IMR-90 (cell line): Measurements from ENCODE around the gene ABCG4. TPM values are rescaled to one million over a fixed set of nuclear protein-coding genes. Genes with fewer than 3 reads are reported as not detected.
"Not testable (repeated sequence)": the region's sequence is repeated elsewhere in the genome, so short reads cannot be mapped to it uniquely, and the experiment has no call there.

ENCODE experiments used
- ATAC-seq: fragments of 200-7000 bp; cut with Tn5 transposase; 2 replicates; pipeline ENCODE4 v1.9.1; 2020; ENCODE audit warnings: low read depth, mild to moderate bottlenecking, moderate library complexity
- BruUV-seq: library from RNA; stranded (reverse); fragments of 400-500 nt; replicated peaks from 2 replicates; lab custom pipeline; 2021; lab: Mats Ljungman, UMichigan
- CTCF ChIA-PET: fragments of 300-600 bp; formaldehyde crosslinking; extraction: SDS; loops from one replicate; lab custom pipeline; 2021; ENCODE audit warnings: antibody characterized with exemption; lab: Yijun Ruan, JAX
- POLR2A ChIA-PET: fragments of 300-600 bp; sonication (Branson Sonifier 250); formaldehyde crosslinking; loops from one replicate; lab custom pipeline; 2022; ENCODE audit warnings: antibody characterized with exemption; ENCODE audit not compliant: unreplicated experiment; lab: Charles Lee
- DNase-seq: peaks from one replicate; pipeline ENCODE4 v3.0.0; 2013
- H2AFZ ChIP-seq: replicated peaks from 2 replicates; pipeline ENCODE3; 2013; ENCODE audit warnings: low read length, mild to moderate bottlenecking; ENCODE audit not compliant: poor library complexity
- H2AK5ac ChIP-seq: 2 replicates; pipeline ENCODE4 v1.6.1; 2013; ENCODE audit warnings: low read depth, low read length, inconsistent platforms
- H2AK9ac ChIP-seq: replicated peaks from 2 replicates; pipeline ENCODE3; 2013; ENCODE audit warnings: mild to moderate bottlenecking, low read depth, low read length, moderate library complexity; ENCODE audit not compliant: poor library complexity
- H2BK120ac ChIP-seq: 2 replicates; pipeline ENCODE4 v1.6.1; 2013; ENCODE audit warnings: low read depth, low read length, inconsistent platforms
- H2BK15ac ChIP-seq: 3 replicates; pipeline ENCODE4 v1.6.1; 2013; ENCODE audit warnings: low read depth, low read length, inconsistent platforms
- H2BK20ac ChIP-seq: 2 replicates; pipeline ENCODE4 v1.6.1; 2013; ENCODE audit warnings: low read depth, mild to moderate bottlenecking, inconsistent platforms, low read length, moderate library complexity
- H2BK5ac ChIP-seq: 2 replicates; pipeline ENCODE4 v1.6.1; 2013; ENCODE audit warnings: mild to moderate bottlenecking, low read depth, low read length, inconsistent platforms; ENCODE audit not compliant: poor library complexity, severe bottlenecking
- H3K14ac ChIP-seq: replicated peaks from 2 replicates; pipeline ENCODE4 v1.6.1; 2013; ENCODE audit warnings: low read depth, low read length, inconsistent platforms
- H3K18ac ChIP-seq: 2 replicates; pipeline ENCODE4 v1.6.1; 2013; ENCODE audit warnings: low read depth, low read length, control low read depth
- H3K23ac ChIP-seq: 2 replicates; pipeline ENCODE4 v1.6.1; 2013; ENCODE audit warnings: low read depth, low read length, inconsistent platforms
- H3K27ac ChIP-seq: 2 replicates; pipeline ENCODE4 v1.5.1; 2013; ENCODE audit warnings: mild to moderate bottlenecking, control low read depth, low read length; ENCODE audit not compliant: insufficient read depth
- H3K27me3 ChIP-seq: 2 replicates; pipeline ENCODE4 v1.6.1; 2013; ENCODE audit warnings: low read length; ENCODE audit not compliant: control insufficient read depth, insufficient read depth
- H3K36me3 ChIP-seq: 2 replicates; pipeline ENCODE4 v1.6.1; 2013; ENCODE audit warnings: low read length, mixed read lengths; ENCODE audit not compliant: control insufficient read depth, insufficient read depth
- H3K4ac ChIP-seq: 2 replicates; pipeline ENCODE4 v1.6.1; 2013; ENCODE audit warnings: low read depth, low read length, inconsistent platforms
- H3K4me1 ChIP-seq: 2 replicates; pipeline ENCODE4 v1.6.1; 2013; ENCODE audit warnings: low read length, mixed read lengths; ENCODE audit not compliant: control insufficient read depth, insufficient read depth
- H3K4me2 ChIP-seq: 2 replicates; pipeline ENCODE4 v1.6.1; 2013; ENCODE audit warnings: low read depth, mild to moderate bottlenecking, control low read depth, low read length, moderate library complexity
- H3K4me3 ChIP-seq: 2 replicates; pipeline ENCODE4 v1.5.1; 2013; ENCODE audit warnings: low read depth, mild to moderate bottlenecking, control low read depth, low read length, moderate library complexity; ENCODE audit not compliant: insufficient read depth
- H3K56ac ChIP-seq: 2 replicates; pipeline ENCODE4 v1.6.1; 2013; ENCODE audit warnings: low read length, inconsistent platforms; ENCODE audit not compliant: insufficient read depth; ENCODE audit errors: extremely low read depth
- H3K79me1 ChIP-seq, 2 experiments: 2 replicates each; pipeline ENCODE4 v1.6.1; 2013; ENCODE audit warnings: low read length in 2 of 2, inconsistent platforms in 1 of 2, low read depth in 1 of 2
- H3K9ac ChIP-seq: 2 replicates; pipeline ENCODE4 v1.6.1; 2013; ENCODE audit warnings: low read depth, low read length, control low read depth
- H3K9me1 ChIP-seq: 2 replicates; pipeline ENCODE4 v1.6.1; 2013; ENCODE audit warnings: low read length, inconsistent platforms; ENCODE audit not compliant: insufficient read depth
- H3K9me3 ChIP-seq: 2 replicates; pipeline ENCODE4 v1.6.1; 2013; ENCODE audit warnings: low read length; ENCODE audit not compliant: control insufficient read depth, insufficient read depth
- H4K20me1 ChIP-seq: 2 replicates; pipeline ENCODE4 v1.6.1; 2013; ENCODE audit warnings: low read length, inconsistent platforms; ENCODE audit not compliant: insufficient read depth
- H4K5ac ChIP-seq: 2 replicates; pipeline ENCODE4 v1.6.1; 2013; ENCODE audit warnings: mild to moderate bottlenecking, low read depth, low read length, control low read depth
- H4K8ac ChIP-seq, 2 experiments: 2 replicates each; pipeline ENCODE4 v1.6.1; 2013; ENCODE audit warnings: low read depth in 2 of 2, low read length in 2 of 2, control low read depth in 1 of 2, inconsistent platforms in 1 of 2
- H4K91ac ChIP-seq: 2 replicates; pipeline ENCODE4 v1.6.1; 2013; ENCODE audit warnings: low read depth, low read length, inconsistent platforms; ENCODE audit not compliant: insufficient read depth
- WGBS, 2 experiments: methylation state at CpG; one replicate each; pipeline versions ENCODE4 v1.1.5 to v1.1.7; 2013; ENCODE audit warnings: missing lambda C conversion rate in 2 of 2; ENCODE audit not compliant: insufficient read length in 1 of 2; ENCODE audit errors: extremely low coverage in 2 of 2; 5-methylcytosine and 5-hydroxymethylcytosine counted together
- dilution Hi-C: fragments of 300-500 bp; cut with HindIII; formaldehyde crosslinking; loops from one replicate; pipeline ENCODE4 v1.14.3; 2018; ENCODE audit warnings: low sequenced_read_pairs; ENCODE audit not compliant: unreplicated experiment
- in situ Hi-C: fragments of 300-500 bp; cut with MboI; formaldehyde crosslinking; loops from 3 replicates; pipeline ENCODE4 v1.14.3; 2019; ENCODE audit warnings: low sequenced_read_pairs, inconsistent platforms, mixed read lengths
- intact Hi-C: fragments of 100-400 bp; cut with micrococcal nuclease; formaldehyde crosslinking; loops from 2 replicates; pipeline ENCODE4 v1.10.0; 2022
- polyA plus RNA-seq, 3 experiments: library from polyadenylated mRNA; depleted of rRNA; stranded (reverse); fragments of >200 nt; gene quantifications; 2 replicates each; pipeline ENCODE4 v1.2.3, GENCODE V29; 2012; ENCODE audit warnings: low replicate concordance in 1 of 3
- total RNA-seq: library from RNA; depleted of rRNA; stranded (reverse); fragments of >200 nt; gene quantifications from 2 replicates; pipeline ENCODE4 v1.2.3, GENCODE V29; 2012

The ABCG4 gene
- total and polyA plus RNA-seq, 2 of the 4 experiments (the other 2 are of a cell fraction) = under 0.01 to 0.26 TPM

GRCh38 chr11:119184399-119184798 lies 35.5 kb downstream of the ABCG4 start:
- H3K4me1 ChIP-seq, H3K9me3 ChIP-seq, H3K36me3 ChIP-seq, H4K8ac ChIP-seq, DNase-seq, H4K5ac ChIP-seq, H2BK5ac ChIP-seq, H3K9me1 ChIP-seq, H3K79me1 ChIP-seq, H3K4ac ChIP-seq, in situ Hi-C loops, ATAC-seq, H4K20me1 ChIP-seq, dilution Hi-C loops, H2AFZ ChIP-seq, H2AK9ac ChIP-seq, H3K27ac ChIP-seq, H3K9ac ChIP-seq, H3K14ac ChIP-seq, H3K23ac ChIP-seq, H2BK15ac ChIP-seq, CTCF ChIA-PET, H3K56ac ChIP-seq, H4K91ac ChIP-seq, intact Hi-C loops, H2BK20ac ChIP-seq, H2BK120ac ChIP-seq, H3K18ac ChIP-seq, H3K4me2 ChIP-seq, POLR2A ChIA-PET, H2AK5ac ChIP-seq, H3K4me3 ChIP-seq, BruUV-seq: not testable (repeated sequence)
- 80% methylated on average over 1 of the region's 9 CpGs; no CpG with 5 or more reads in 1 of the 2 experiments for WGBS, 2 experiments
- peaks cover 27% of the 10 kb centered on the region for H3K27me3 ChIP-seq
